ENCODE measurements around the gene TMEM81.

- TF ChIP-seq CTCF (IDR thresholded peaks at IDR 0.05; ENCODE audit: low read length) (no peak), EZH2 (IDR thresholded peaks at IDR 0.05; ENCODE audit: borderline replicate concordance, low read length) (no peak)
Observed at GRCh38 chr1:205098242-205098641, 14.0 kb upstream of the TMEM81 start.

Measured in OCI-LY1 (cell line).